ENCODE measurements around the gene CTAG1A. TPM values are rescaled to one million over a fixed set of nuclear protein-coding genes. Genes with fewer than 3 reads are reported as not detected.
"Not testable (repeated sequence)": the region's sequence is repeated elsewhere in the genome, so short reads cannot be mapped to it uniquely, and the experiment has no call there.

The CTAG1A gene
- total RNA-seq, 1 experiment from 2014 or later = not detected

GRCh38 chrX:154607370-154607769, 22.4 kb downstream of the CTAG1A start:
- Histone ChIP-seq H3K4me1 (ENCODE audit: insufficient read depth, low read length) (no peaks in the 10 kb centered on the region), H3K27ac (ENCODE audit: insufficient read length, low read depth, low read length) (no peak overlapping the region)

GRCh38 chrX:154607976-154608375, 23.0 kb downstream of the CTAG1A start:
- not testable (repeated sequence) for H3K79me1 ChIP-seq (ENCODE audit: insufficient read depth, low read depth, low read length, poor library complexity, severe bottlenecking); H2BK120ac ChIP-seq (ENCODE audit: low read depth, low read length, poor library complexity, severe bottlenecking); H3K56ac ChIP-seq (ENCODE audit: insufficient read length, low read depth, low read length); H4K91ac ChIP-seq (ENCODE audit: insufficient read length, low read depth, low read length); H3K23me2 ChIP-seq (ENCODE audit: insufficient read length, low read depth, low read length, poor library complexity, severe bottlenecking); H2BK5ac ChIP-seq (ENCODE audit: insufficient read length, low read length); H2BK15ac ChIP-seq (ENCODE audit: low read depth, low read length); H4K8ac ChIP-seq (replicated peaks; ENCODE audit: insufficient read length, low read depth, low read length); H3K27me3 Mint-ChIP-seq (ENCODE audit: low read depth); H3K27ac Mint-ChIP-seq; H3K18ac ChIP-seq (ENCODE audit: insufficient read length, low read depth, low read length); H3K14ac ChIP-seq (ENCODE audit: insufficient read depth, low read length); H3K27ac ChIP-seq (ENCODE audit: insufficient read length, low read depth, low read length); DNase-seq; H3K4me1 ChIP-seq (ENCODE audit: insufficient read depth, low read length); H2AFZ ChIP-seq (ENCODE audit: low read length); H3K23ac ChIP-seq (ENCODE audit: insufficient read length, low read depth, low read length); H4K5ac ChIP-seq (ENCODE audit: insufficient read length, low read depth, low read length); H3K4me3 Mint-ChIP-seq; H3K4me2 ChIP-seq (ENCODE audit: insufficient read depth, insufficient read length, low read length); H3K79me2 ChIP-seq (ENCODE audit: insufficient read depth, low read length); H2BK20ac ChIP-seq (ENCODE audit: low read depth, low read length, poor library complexity, severe bottlenecking); H3T11ph ChIP-seq (ENCODE audit: low read length); H4K20me1 ChIP-seq (ENCODE audit: control insufficient read depth, insufficient read depth, insufficient read length); H3K9ac ChIP-seq (ENCODE audit: extremely low read depth, insufficient read length, low read length); H3K4ac ChIP-seq (ENCODE audit: low read depth, low read length); H2AK5ac ChIP-seq (ENCODE audit: insufficient read length, low read length); H3K27me3 ChIP-seq (ENCODE audit: insufficient read depth, low read length); H3K36me3 Mint-ChIP-seq (ENCODE audit: insufficient read depth in 1 of 3, low read depth in 3 of 3); H2BK12ac ChIP-seq (ENCODE audit: insufficient read length, low read depth, low read length)
- peaks cover 23% of the 10 kb centered on the region for H3K9me3 ChIP-seq (ENCODE audit: control insufficient read depth, low read depth, low read length)
- H3K4me1 Mint-ChIP-seq = peaks cover 13 to 19% of the 10 kb centered on the region in 2 experiments
- peaks cover 52 to 72% of the 10 kb centered on the region in 2 experiments for H3K9me3 Mint-ChIP-seq
- no CpG with 5 or more reads among the region's 11 CpGs for WGBS (ENCODE audit: extremely low coverage, insufficient read length, low lambda C conversion rate)

More at GRCh38 chrX:154607370-154607769, 22.4 kb downstream of the CTAG1A start:
- no peaks in the 10 kb centered on the region for H3K27me3 ChIP-seq (ENCODE audit: insufficient read depth, low read length)
- no peak overlapping the region for H3K56ac ChIP-seq (ENCODE audit: insufficient read length, low read depth, low read length)
- no peak overlapping the region for H3K9ac ChIP-seq (ENCODE audit: extremely low read depth, insufficient read length, low read length)
- Mint-ChIP-seq H3K27ac (no peak overlapping the region), H3K4me1 (peaks cover 13 to 19% of the 10 kb centered on the region in 2 experiments), H3K27me3 (ENCODE audit: low read depth) (peaks cover 2% of the 10 kb centered on the region), H3K36me3 (ENCODE audit: insufficient read depth in 1 of 3, low read depth in 3 of 3) (peaks cover 0 to 2% (median 1%) of the 10 kb centered on the region in 3 experiments; a peak in 2 of 7 replicates), H3K4me3 (no peak overlapping the region), H3K9me3 (peaks cover 57 to 71% of the 10 kb centered on the region in 2 experiments)
- H3K4ac ChIP-seq (ENCODE audit: low read depth, low read length) = no peak overlapping the region
- H3T11ph ChIP-seq (ENCODE audit: low read length) = no peak overlapping the region
- no peak overlapping the region for H3K14ac ChIP-seq (ENCODE audit: insufficient read depth, low read length)
- TF ChIP-seq CTCF (conservative IDR thresholded peaks at IDR 0.05) = no peak
- no peak overlapping the region for H4K8ac ChIP-seq (replicated peaks; ENCODE audit: insufficient read length, low read depth, low read length)
- H3K79me1 ChIP-seq (ENCODE audit: insufficient read depth, low read depth, low read length, poor library complexity, severe bottlenecking) = no peaks in the 10 kb centered on the region
- no peaks in the 10 kb centered on the region for H3K79me2 ChIP-seq (ENCODE audit: insufficient read depth, low read length)
- H2BK120ac ChIP-seq (ENCODE audit: low read depth, low read length, poor library complexity, severe bottlenecking) = no peak overlapping the region
- no CpG with 5 or more reads among the region's 6 CpGs for WGBS (ENCODE audit: extremely low coverage, insufficient read length, low lambda C conversion rate)
- no peak overlapping the region for H2BK12ac ChIP-seq (ENCODE audit: insufficient read length, low read depth, low read length)
- no peak overlapping the region for H2AFZ ChIP-seq (ENCODE audit: low read length)
- H2AK5ac ChIP-seq (ENCODE audit: insufficient read length, low read length) = no peak overlapping the region
- H3K18ac ChIP-seq (ENCODE audit: insufficient read length, low read depth, low read length) = no peak overlapping the region
- H3K23me2 ChIP-seq (ENCODE audit: insufficient read length, low read depth, low read length, poor library complexity, severe bottlenecking) = no peaks in the 10 kb centered on the region
- no peak overlapping the region for H2BK15ac ChIP-seq (ENCODE audit: low read depth, low read length)
- H3K23ac ChIP-seq (ENCODE audit: insufficient read length, low read depth, low read length) = no peak overlapping the region
- H4K20me1 ChIP-seq (ENCODE audit: control insufficient read depth, insufficient read depth, insufficient read length) = no peaks in the 10 kb centered on the region
- no peak overlapping the region for H3K4me2 ChIP-seq (ENCODE audit: insufficient read depth, insufficient read length, low read length)
- peaks cover 28% of the 10 kb centered on the region for H3K9me3 ChIP-seq (ENCODE audit: control insufficient read depth, low read depth, low read length)
- no peak overlapping the region for H2BK20ac ChIP-seq (ENCODE audit: low read depth, low read length, poor library complexity, severe bottlenecking)
- no peak overlapping the region for H4K5ac ChIP-seq (ENCODE audit: insufficient read length, low read depth, low read length)
- H4K91ac ChIP-seq (ENCODE audit: insufficient read length, low read depth, low read length) = no peak overlapping the region
- no peak for DNase-seq
- no peak overlapping the region for H2BK5ac ChIP-seq (ENCODE audit: insufficient read length, low read length)
